H1 (cell line): ENCODE results near the gene EHBP1.

Experiments
- ASH2L ChIP-seq: fragments of 200-600, 300-600 bp; sonication (generic); IDR thresholded peaks from one replicate; pipeline ENCODE4 v1.7.1; 2017; ENCODE audit warnings: low read length
- ATF2 ChIP-seq: IDR thresholded peaks from 2 replicates; pipeline ENCODE4 v1.6.1; 2012; ENCODE audit warnings: low read length, inconsistent platforms
- EZH2 ChIP-seq: fragments of 200-600 bp; sonication (generic); IDR thresholded peaks from 2 replicates; pipeline ENCODE4 v1.7.1; 2012; ENCODE audit warnings: low read depth, mild to moderate bottlenecking, moderate library complexity, low read length, inconsistent platforms; ENCODE audit not compliant: severe bottlenecking
- POLR2A ChIP-seq, 2 experiments: IDR thresholded peaks; 1 replicate in 1 of 2; 2 replicates in 1 of 2; pipeline ENCODE4 v1.6.1; 2011; ENCODE audit warnings: low read depth in 2 of 2, low read length in 2 of 2, mild to moderate bottlenecking in 2 of 2; ENCODE audit errors: control extremely low read depth in 1 of 2
- TBP ChIP-seq: IDR thresholded peaks from 2 replicates; pipeline ENCODE4 v1.6.1; 2011; ENCODE audit warnings: low read depth, low read length, improper control_type of control experiment
- YY1 ChIP-seq: IDR thresholded peaks from 2 replicates; pipeline ENCODE4 v1.6.1; 2011; ENCODE audit warnings: low read depth, mild to moderate bottlenecking, low read length

GRCh38 chr2:63013438-63013837, 307.9 kb downstream of the EHBP1 start:
- no peak for TF ChIP-seq YY1
- no peak for TF ChIP-seq ASH2L
- TF ChIP-seq POLR2A (IDR thresholded peaks at IDR 0.05; ENCODE audit: control extremely low read depth in 1 of 2, low read depth in 2 of 2, low read length in 2 of 2) = no peak
- TF ChIP-seq TBP = no peak
- no peak for TF ChIP-seq ATF2
- TF ChIP-seq EZH2 = no peak
